ENCODE results near the gene DDAH1. TPM values are rescaled to one million over a fixed set of nuclear protein-coding genes. Genes with fewer than 3 reads are reported as not detected.

The DDAH1 gene
- total RNA-seq = 36.4 and 40.7 TPM in 2 replicates

DNA sequence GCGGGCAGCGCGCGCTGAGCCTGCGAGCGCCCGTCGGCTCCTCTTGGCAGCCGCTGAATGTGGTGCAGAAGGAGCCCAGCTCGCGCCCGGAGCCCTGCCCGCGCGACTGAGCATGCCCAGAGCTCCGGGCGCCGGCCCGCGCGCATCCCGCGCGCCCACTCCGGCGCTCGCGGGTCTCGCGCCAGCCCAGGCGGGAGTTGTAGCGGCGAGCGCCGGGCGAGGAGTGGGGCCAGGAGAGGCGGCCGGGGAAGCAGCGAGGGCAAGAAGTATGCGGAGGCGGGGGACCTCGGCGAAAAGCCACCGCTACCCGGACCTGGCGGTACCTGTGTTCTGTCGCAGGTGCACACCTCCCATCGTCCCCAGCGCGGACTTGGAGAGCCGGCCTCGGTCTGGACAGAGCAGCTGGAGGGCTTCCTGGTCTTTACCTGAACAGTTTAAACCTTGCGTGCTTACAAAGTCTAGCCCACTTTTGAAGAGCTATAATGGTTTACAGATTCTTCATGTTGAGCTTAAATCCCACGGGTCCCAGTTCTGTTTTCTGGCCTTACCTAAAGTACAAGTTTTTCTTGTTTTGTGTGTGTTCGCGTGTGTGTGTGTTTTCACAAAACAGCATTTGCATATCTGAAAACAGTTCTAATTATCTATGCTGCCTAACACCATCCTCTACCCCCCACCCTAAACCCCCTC lies at the start of gene DDAH1:
TSS of gene DDAH1 (minus strand) at position 61 of the 687 bp plus-strand sequence. CDS start 114 bp downstream, outside the sequence.

DNA sequence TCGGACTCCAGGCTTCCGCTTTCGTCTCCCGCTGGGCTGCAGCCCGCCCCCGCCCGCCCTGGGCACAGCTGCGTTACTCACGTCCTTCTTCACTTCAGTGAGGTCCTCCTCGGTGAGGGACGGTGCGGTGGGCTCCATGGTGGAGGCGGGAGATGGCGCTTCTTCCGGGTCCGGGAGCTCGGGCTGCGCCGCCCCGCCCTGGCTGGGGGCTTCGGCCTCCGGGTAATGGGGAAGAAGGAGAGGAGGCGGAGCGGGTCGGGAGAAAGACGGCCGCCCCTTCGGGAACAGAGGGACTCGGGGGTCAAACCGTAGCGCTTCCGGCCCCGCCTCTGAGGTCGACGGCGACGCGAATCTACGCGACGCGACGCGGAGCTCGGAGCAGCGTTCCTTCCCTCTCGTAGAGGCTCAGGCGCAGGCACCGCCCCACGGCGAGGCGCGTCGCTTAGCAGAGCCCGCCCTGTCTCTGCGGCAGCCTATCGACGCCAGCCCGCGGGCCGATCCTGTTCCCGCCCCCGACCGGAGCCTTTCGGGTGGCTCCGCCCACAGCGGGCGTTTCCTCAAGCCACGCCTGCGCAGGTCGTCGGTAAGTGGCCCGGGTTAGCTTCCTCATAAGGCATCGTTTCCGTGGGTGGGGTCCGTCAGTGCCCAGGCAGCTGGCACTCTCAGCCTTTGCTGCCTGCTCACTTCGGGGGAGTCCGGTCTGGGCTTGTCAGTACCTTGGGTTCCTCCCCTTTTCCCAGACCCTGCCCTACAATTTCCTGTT lies 188.6 kb downstream of the DDAH1 start, which contains the start of gene BCL10:
TSS of gene BCL10 (minus strand) at position 418 of the 763 bp plus-strand sequence. CDS start at position 138, 280 bp downstream.

Other genes starting within 250 kb of the DDAH1 start
- gene C1orf52, start 205.5 kb downstream of the DDAH1 start, total RNA-seq = 15.2 and 18.2 TPM in 2 replicates
- 28.0 and 32.2 TPM in 2 replicates for gene BCL10, start 188.5 kb downstream of the DDAH1 start, total RNA-seq
- gene CCN1, start 115.6 kb upstream of the DDAH1 start, total RNA-seq = 105 and 153 TPM in 2 replicates
- gene ZNHIT6, start 243.3 kb upstream of the DDAH1 start, total RNA-seq = 9.8 and 11.2 TPM in 2 replicates